ENCODE results near the gene PRSS57. TPM values are rescaled to one million over a fixed set of nuclear protein-coding genes. Genes with fewer than 3 reads are reported as not detected.
A peak's percentile ranks its signal among the peaks of the same experiment; 100 is the strongest.

PRSS57 gene
- total RNA-seq, 2 donors from 2014 or later, result not detected

- DNase-seq (ENCODE audit: low spot score), result no peak
- intact Hi-C loops (cut with DNase I), result no loop called here
Measured at GRCh38 chr19:661427-662196, 33.6 kb downstream of the PRSS57 start.

GRCh38 chr19:660793-661426 is 34.3 kb downstream of the PRSS57 start:
- no peak for DNase-seq (ENCODE audit: low spot score)
- intact Hi-C loops (cut with DNase I), result no loop called here

DNA sequence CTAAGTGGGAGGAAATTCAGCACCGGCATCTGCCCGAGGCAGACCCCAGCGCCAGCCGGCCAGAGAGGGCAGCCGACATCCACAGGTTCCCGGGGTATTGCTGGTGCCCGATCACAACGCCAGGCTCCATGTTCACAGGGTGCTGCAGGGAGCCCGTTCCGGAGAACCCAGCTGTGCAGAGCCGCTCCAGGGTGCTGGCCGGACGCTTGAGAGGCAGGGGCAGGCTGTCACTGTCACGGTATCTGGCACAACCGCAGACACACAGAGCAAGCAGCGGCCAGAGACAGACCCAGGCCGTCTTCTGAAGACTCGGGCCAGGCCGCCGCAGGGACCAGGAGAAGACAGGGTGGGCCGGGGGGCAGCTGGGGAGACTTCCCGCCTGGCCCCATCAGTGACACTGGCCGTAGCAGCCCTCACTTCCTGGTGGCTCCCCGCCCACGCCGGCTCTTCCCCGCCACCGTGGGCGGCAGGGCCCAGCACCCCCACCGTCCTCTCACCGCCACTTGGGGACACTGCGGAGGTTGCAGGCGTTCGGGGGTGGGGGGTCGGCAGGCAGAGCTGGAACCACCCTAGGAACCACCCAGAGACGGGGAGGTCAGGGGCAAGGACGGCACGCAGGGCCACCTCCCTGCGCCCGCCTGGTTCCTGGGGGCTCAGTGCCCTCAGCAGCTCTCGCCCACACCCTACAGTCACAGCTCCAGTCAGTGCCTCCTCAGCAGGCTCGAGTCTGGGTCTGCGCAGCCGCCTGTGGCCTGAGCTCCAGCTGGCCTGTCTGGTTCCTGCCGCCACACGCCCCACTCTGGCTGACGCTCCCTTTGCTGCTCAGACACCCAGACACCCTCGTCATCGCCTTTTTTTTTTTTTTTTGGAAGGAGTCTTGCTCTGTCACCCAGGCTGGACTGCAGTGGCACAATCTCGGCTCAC is 36.1 kb downstream of the PRSS57 start:
- intact Hi-C loops (cut with DNase I), result no loop called here
- peak; percentile 92 for DNase-seq (ENCODE audit: low spot score)

GRCh38 chr19:658059-658839 is 37.0 kb downstream of the PRSS57 start:
- intact Hi-C loops (cut with DNase I), result no loop called here
- no peak for DNase-seq (ENCODE audit: low spot score)

DNA sequence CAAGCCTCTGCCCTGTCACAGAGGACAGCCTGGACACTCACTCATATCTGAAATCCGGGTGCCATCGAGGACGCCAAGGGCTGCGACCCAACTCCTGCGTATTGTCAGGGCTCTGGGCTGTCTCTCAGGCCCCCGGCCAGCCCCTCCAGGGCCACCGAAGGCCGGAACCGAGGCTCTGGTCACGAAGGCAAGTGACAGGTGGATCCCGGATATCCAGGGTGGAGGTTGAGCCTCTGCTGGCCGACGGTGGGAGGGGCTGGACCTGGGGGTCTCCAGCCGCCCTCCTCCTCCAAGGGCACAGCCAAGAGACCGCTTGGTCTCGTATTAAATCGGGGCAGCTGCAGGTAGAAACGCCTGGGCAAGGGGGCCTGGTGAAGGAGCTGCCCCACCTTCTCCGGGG is 37.6 kb downstream of the PRSS57 start:
- intact Hi-C loops (cut with DNase I), result no loop called here
- DNase-seq (ENCODE audit: low spot score), result no peak

- intact Hi-C loops (cut with DNase I), result no loop called here
- no peak for DNase-seq (ENCODE audit: low spot score)
Measured at GRCh38 chr19:656751-657559, 38.3 kb downstream of the PRSS57 start.

DNA sequence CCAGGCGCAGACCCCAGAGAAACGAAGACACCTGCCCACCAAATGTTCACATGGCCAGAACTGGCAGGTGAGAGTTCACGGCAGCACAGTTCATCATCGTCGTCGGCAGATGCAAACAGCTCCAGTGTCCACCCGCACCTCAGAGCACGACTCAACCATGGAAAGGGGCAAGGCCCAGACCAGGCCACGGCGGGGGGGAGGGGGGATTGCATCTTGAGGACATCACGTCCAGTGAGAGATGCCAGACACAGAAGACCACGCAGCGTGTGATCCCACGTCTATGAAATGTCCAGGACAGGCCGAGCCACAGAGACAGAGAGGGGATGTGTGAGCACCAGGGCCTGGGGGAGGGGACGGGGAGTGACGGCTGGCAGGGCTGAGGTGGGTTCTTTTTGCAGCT is 39.6 kb downstream of the PRSS57 start:
- intact Hi-C loops (cut with DNase I), result no loop called here
- no peak for DNase-seq (ENCODE audit: low spot score)

GRCh38 chr19:653425-653824 is 41.8 kb downstream of the PRSS57 start:
- no peak for DNase-seq (ENCODE audit: low spot score)
- intact Hi-C loops (cut with DNase I), result no loop called here

GRCh38 chr19:652467-653389 is 42.5 kb downstream of the PRSS57 start:
- intact Hi-C loops (cut with DNase I), result no loop called here
- no peak for DNase-seq (ENCODE audit: low spot score)

DNA sequence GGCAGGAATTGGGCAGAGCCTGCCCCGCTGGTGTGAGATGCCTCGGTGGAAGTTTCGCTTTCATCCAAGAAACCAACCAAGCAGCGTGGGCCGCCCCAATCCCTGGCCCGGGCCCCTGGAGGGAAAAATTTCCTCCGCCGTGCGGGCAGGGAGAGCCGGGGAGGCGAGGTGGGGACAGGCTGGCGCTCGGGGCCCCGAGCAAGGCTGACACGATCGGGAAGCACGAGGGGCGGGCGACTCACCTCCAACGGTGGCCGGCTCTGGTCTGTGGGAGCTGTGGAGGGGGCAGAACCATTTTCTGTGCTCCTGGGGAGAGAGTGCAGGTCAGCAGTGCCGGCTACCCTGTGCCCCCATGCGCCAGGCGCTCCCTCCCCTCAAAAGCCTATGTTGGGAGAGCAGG is 43.3 kb downstream of the PRSS57 start:
- no peak for DNase-seq (ENCODE audit: low spot score)
- intact Hi-C loops (cut with DNase I), result no loop called here

- intact Hi-C loops (cut with DNase I), result no loop called here
Measured at GRCh38 chr19:651114-651818, 44.0 kb downstream of the PRSS57 start.

DNA sequence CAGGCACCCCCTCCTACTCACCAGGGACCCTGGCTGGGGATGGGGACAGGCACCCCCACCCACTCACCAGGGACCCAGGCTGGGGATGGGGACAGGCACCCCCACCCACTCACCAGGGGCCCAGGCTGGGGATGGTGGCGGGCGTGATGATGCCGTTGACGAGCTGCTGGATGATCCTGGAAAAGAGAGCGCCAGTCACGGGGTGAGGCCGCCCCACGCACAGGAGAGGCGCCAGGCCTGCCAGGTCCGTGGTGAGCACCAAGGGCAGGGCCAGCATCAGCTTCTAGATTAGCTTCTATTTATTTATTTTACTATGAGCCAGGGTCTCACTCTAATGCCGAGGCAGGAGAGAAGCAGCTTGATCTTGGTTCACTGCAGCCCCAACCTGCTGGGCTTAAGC is 45.1 kb downstream of the PRSS57 start:
- intact Hi-C loops (cut with DNase I), result no loop called here
- DNase-seq (ENCODE audit: low spot score), result no peak

More at GRCh38 chr19:651114-651818, 44.0 kb downstream of the PRSS57 start:
- DNase-seq (ENCODE audit: low spot score), result no peak

DNA sequence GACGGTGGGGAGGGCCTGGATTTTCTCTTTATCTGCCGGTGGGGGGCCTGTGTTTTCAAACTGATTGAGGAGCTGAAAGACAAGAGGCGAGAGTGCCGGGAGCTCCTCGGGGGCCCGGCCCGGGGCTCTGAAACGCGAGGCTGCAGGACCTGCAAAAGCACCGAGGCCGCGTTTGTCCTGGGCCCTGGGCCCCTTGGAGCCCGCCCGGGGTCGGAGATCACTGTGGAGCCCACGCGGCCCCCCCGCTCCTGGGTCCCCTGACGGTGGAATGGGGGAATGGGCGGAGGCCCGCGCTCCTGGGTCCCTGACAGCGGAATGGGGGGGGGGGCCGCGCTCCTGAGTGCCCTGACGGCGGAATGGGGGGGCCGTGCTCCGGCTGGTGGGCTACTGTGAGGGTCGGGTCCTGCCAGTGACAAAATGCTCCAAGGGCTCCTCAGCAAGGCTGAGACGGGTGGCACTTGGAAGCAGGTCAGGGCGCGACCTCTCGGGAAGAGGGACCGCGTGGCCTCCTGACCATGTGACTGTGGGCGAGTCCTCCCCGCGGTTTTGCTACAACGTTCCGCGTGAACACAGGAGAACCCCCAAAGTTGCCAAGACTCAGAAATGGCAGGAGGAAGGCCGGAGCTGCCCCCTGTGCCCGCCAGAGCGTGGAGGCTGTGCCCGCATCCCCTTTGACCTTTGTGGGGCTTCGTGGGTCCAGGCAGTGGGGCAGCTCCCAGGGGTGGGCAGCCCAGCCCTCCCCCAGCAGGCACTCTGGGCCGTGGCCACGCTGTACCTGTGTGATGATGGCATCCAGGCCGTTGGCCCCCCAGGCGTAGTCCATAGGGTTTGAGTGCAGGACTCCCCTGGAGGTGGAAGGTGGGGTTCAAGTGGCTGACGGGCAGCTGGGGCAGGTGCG is 46.1 kb downstream of the PRSS57 start:
- no peak for DNase-seq (ENCODE audit: low spot score)
- intact Hi-C loops (cut with DNase I), result no loop called here

DNA sequence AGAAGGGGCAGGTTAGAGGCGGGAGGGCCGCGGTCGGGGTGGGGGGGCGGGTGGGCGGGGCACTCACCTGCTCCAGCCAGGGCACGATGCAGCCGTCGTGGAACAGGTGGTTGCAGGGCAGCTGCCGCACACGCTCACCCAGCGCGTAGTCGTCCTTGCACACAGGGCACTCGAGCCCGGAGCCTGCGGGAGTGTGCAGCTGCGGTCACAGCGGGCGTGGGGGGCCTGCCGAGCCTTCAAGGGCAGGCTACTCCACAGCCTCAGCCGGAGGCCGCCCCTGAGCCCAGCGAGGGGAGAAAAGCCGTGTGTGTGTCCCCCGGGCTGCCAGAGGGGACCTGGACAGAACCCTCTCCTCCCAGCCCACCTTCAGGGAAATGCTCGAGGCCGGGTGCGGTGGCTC is 46.9 kb downstream of the PRSS57 start:
- intact Hi-C loops (cut with DNase I), result no loop called here
- no peak for DNase-seq (ENCODE audit: low spot score)

- intact Hi-C loops (cut with DNase I), result no loop called here
Measured at GRCh38 chr19:647566-648284, 47.5 kb downstream of the PRSS57 start.

More at GRCh38 chr19:647566-648284, 47.5 kb downstream of the PRSS57 start:
- no peak for DNase-seq (ENCODE audit: low spot score)

All from posterior vena cava (tissue), 2 donors.